ENCODE data around the gene NOL4L.

Gene NOL4L

DNA sequence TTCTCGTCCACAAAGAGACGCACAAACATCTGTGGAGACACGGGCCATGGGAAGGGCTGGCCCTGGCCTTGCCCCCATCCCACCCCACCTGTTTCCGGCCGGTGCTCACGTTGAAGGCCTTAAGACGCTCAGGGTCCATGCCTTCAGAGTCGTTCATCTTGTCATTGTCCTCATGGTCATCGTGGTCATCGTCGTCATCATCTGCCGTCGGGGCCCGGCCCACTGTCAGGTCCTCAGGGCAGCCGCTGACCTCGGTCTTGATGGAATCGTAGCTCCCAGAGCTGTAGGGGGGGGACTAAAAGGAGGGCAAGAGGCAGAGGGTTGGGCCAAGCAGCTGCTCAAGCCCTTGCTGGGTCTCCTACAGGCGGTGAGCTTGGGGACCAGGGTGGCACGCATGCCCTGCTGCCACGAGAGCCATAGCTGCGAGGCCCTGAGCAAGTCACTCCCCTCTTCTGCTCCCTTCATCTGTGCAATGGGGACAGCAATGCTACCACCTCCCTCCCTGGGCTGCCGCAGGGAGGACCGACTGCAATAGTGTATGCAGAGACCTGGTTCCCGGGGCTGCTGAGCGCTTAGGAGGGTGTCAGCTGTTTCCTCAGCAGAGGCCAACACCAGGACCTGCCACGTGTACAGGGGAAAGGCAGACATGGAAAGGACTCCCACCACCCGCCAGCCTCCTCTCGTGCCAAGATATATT lies 131.5 kb downstream of the NOL4L start:
- no peak for DNase-seq

DNA sequence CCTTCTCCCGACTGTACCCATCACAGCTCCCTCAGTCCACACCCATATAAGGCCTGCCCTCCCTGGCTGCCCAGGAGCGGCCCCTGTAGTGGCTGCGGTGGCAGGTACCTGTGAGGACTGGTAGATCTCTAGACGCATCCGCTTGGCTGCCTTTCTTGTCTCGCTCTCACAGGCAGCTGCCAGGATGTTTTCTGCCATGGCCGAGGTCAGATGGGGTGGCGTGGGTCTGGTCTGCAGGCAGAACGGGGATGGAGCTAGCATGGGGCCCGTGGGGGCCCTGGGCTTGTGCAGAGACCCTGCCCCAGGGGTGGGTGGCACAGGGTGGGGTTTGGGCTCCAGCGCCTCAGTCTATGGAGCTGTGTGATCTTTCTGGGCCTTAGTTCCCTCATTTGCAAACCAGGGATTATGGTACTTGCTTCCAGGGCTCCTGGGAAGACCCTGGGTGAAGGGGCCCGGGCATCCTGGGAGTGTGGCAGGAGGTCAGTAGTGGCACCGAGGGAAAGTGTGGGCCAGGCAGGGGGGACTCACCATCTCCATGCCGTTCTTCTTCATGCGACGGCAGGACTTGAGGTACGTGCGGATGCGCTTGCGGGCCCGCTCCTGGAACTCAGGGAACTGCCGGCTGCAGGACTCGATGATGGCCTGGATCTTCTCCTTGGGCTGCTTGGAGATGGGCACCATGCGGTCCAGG lies 132.2 kb downstream of the NOL4L start:
- no peak for DNase-seq

GRCh38 chr20:32451682-32452461 lies 133.3 kb downstream of the NOL4L start:
- no peak for DNase-seq

- no peak for DNase-seq
Measured at GRCh38 chr20:32451340-32451681, 133.8 kb downstream of the NOL4L start.

DNA sequence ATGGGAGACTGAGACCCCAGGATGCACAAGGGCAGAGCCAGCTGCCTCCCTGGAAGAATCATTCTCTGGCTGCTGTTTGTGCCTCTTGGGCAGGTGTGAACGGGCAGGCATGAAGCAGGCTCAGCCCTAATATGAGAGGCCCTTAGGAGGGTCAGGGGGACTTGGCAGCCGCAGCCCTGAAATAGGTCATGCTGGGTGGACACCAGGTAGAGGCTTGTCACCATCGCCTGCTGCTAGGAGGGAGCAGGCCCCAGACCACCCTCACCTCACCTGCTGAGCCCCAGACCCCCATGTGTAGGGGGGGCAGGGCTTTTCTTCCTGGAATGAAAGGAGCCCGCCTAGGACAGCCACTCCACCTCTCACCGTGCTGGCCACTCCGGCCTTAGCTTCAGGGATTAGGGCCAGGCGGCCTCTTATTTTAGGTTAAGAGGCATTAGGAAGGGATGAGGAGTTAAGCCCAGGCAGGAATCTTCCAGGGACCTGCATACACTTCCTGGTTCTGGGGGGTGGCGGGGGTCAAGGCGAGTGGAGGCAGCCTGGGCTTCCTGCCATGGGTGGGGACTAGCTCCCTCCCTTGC lies 134.6 kb downstream of the NOL4L start:
- no peak for DNase-seq

- DNase-seq = no peak
Measured at GRCh38 chr20:32449890-32450401, 135.2 kb downstream of the NOL4L start.

DNA sequence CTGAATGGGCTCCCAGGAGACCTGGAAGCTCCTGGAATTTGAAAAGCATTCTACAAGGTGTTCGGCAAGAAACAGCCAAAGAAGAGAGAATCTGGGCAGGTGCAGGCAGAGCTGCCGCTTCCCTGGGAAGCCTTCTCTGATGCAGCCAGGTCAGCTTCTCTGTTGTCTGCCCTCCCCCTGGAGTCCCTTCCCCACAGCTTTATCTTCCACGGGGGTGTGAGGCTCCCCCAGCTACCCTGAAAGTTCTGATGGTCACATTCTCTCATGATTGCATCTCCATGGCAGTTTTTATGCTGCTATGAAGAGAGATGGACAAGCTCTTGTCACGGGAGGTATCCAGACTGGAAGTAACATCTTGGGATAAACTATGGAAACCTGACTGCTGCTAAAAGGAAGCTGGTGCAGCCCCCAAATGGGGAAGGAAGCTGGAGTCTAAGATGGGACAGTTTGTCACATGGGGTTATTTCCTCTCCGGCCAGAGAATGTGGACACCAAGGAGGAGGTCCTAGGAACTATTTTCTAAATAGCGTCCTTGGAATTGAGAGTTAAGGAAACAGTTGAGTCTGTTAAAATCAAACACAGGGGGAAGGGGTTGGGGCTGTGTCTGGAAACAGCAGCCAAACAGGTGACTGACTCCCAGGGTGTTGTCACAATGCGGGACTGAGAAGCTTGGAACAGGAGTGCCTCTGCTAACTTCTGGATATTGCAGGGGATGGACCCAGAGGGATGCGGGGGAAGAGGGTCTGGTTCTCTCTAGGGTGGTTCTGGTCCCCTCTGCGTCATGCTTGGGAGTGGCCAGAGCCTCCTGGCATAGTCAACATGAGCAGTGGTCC lies 135.9 kb downstream of the NOL4L start:
- no peak for DNase-seq

DNA sequence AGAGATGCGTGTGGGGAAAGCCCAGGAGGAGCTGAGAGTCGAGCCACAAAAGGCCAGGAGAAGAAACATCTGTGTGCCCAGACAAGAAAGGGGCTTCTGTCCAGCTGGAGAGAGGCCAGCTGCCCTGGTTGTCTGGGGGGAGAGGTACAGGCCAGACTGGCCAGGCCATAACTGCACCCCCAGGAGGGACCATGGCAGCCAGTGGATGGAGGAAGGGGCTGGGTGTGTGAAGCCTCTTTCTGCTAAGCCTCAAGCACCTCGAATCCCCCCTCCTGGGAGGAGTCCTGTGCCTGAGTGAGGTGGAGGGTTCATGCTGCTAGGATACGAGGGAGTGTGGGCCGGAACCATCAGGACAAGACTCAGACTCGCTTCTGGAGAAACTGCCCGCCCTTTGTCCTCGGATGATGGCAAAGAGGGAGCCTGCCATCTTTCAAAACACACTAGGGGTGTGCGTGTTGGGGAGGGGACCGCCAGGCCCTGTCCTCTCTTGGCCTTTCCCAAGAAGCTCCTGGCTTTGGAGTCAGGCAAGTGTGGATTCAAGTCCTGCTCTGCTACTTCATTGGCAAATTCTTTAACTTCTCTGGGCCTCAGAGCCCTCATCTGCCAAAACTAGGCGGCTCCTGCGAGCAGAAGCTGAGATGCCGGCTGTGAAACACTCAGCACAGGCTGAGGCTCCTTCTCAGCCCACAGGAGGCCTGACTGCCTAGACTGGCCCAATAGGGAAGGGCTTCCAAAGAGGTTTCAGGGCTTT lies 136.7 kb downstream of the NOL4L start:
- DNase-seq = no peak

- no peak for DNase-seq
Measured at GRCh38 chr20:32447136-32448027, 137.8 kb downstream of the NOL4L start.

DNA sequence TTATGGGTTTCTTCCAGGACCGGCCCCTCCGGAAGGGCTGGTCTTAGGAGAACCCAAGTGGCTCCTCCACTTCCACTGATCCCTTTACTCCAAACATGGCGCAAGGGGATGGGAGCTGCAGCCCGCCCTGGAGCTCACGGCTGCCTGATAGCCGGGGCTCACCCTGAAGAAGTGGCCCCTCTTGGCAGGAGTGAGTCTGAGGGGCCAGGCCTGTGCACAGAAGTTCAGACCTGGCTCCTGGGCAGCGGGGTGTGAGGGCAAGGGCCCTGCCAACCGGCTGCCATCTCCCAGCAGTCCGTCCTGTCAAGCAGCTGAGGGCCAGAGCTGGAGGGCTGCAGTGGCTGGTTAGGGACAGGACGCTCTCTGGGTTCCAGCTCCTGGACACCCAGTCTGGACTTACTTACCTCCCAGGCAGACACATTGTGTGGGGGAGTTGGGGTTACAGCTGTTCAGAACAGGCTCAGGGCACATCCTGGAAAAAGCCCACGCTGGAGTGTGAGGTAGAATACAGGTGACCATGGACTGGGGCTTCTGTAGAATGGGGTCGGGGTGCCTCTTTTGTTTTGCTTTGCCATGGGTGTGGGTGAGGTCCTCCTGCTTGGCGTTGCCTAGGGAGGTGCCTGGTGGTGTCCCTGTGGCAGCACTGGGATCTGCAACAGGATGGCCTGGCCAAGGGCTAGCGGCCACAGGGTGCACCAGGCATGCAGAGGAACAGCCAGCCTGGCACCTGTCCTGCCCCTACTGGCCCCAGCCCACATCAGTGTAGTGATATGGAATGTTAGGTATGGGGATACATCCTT lies 138.6 kb downstream of the NOL4L start:
- no peak for DNase-seq

GRCh38 chr20:32445539-32446273 lies 139.4 kb downstream of the NOL4L start:
- DNase-seq = no peak

GRCh38 chr20:32444474-32445220 lies 140.5 kb downstream of the NOL4L start:
- DNase-seq = no peak

DNA sequence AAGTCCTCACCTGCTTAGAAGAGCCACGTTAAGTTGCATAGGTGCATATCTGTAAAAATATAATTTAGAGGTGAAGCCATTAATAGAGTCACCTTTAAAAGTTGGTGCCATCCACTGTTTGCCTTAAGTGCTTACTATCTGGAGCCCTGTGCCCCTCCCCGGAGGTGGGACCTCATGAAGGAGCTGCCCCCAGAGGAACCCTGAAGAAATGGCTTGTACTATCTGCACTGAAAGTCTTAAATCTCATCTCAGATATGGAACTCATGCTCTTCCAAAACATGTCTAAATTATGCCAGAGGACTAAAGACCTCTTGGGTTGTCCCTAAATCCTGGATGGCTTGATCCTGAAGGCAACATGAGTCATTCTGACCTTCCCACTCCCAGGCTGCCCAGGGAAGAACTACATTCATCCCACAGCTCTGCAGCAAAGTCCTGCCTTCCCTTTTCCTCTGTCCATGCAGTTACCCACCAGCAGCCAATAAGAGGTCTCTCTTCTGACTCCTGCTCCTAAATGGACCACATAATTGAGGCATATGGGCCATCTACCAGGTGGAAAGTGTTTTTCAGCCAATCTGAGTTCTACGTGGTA lies 141.7 kb downstream of the NOL4L start:
- no peak for DNase-seq

DNA sequence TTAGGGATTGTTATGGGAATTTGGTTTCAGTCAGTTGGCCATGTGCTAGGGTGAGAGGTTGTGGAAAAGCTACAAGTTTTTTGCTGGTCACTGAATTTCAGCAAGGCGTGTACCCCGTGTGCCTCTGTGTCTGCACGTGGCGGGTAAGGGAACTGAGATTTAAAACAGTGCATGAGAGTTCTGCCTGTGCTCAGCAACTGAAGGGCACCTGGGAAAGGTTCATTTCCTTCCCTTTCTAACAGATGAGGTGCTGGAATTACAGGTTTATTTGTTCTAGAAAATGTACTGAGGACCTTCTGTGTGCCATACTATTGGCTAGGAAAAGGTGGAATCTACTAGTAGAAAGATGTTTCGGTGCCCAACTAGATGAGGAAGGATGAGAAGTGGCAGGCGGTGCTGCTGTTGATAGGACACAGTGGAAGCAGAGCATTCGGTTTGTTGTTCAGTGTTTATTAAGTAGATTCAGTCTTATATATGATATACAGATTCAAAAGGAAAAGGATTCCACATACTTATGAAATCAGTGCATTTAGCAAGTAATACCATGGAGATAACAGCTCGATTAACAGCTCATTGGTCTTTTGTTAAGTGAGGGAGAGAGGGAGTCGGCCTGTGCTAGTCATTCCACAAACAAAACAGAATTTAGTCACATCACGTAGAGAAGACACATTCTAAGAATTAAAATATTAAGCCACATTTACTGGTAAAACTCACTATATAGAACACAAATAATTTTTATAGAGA lies 142.3 kb downstream of the NOL4L start:
- no peak for DNase-seq

DNA sequence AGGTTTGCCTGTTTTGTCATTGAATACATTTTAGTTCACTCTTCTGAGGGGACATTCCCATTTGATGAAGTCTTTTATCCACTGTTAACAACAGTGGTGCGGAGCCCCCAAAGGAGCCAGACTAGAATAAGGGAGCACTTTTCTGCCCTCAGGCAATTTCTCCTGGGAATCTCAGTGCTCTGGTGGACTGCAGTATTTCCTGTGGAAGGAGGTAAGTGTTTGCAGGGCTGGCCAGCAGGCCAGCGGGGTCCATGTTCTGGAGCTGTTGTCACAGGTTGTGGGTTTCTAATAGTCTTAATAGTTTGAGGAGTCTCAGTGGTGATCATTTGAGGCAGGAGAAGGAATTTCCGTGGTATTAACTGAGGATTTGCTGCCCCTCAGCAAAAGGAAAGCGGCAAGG lies 143.5 kb downstream of the NOL4L start:
- DNase-seq = no peak

GRCh38 chr20:32440758-32441078 lies 144.4 kb downstream of the NOL4L start:
- no peak for DNase-seq

DNA sequence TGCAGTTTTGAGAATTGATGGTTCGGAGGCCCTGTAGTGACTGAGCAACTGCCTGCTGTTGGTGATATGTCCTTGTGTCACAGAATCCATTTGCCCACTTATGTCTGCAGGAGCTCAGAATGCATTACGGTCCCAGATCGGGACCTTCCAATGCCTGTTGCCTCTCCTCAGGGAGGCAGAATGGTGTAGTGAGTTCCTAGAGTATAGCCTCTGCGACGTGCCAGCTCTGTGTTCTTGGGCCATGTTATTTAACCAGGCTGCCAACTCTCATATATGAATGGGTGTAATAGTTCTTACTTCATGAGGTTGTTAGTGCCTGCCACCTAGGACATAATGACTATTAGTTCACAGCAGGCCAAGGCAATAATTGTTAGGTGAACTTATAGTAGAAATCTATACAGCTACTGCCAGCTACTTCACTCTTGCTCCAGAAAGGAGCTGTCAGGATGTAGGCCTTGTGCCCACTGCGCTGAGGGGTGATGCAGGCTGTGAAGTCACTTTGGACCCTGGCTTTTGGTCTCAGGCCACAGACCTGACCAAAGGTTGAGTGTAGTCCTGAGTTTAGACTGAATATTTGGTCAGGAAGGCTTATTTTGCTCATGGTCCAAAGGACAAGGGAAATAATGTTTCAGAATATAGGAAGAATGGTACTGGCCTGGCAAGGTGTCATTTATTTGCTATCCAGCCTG lies 144.9 kb downstream of the NOL4L start:
- no peak for DNase-seq
